GM12878 (cell line): Measurements from ENCODE around the gene SPOCK1. TPM values are rescaled to one million over a fixed set of nuclear protein-coding genes. Genes with fewer than 3 reads are reported as not detected.
"Not testable (repeated sequence)": the region's sequence is repeated elsewhere in the genome, so short reads cannot be mapped to it uniquely, and the experiment has no call there.

Experiments used
- ATAC-seq: fragments of 200-7000 bp; cut with Tn5 transposase; 3 replicates; pipeline ENCODE4 v1.9.1; 2020; ENCODE audit warnings: mild to moderate bottlenecking, moderate library complexity
- BruUV-seq: library from RNA; stranded (reverse); fragments of 400-500 nt; replicated peaks from 2 replicates; lab custom pipeline; 2021; lab: Mats Ljungman, UMichigan
- CTCF ChIA-PET: fragments of 300-600 bp; sonication (Branson Sonifier 250); formaldehyde crosslinking; extraction: SDS; loops from one replicate; lab custom pipeline; 2021; ENCODE audit warnings: inconsistent platforms; lab: Yijun Ruan, JAX
- POLR2A ChIA-PET: fragments of 350-600 bp; formaldehyde crosslinking; extraction: SDS; loops from one replicate; lab custom pipeline; 2021; ENCODE audit warnings: inconsistent platforms; lab: Charles Lee
- RAD21 ChIA-PET: fragments of 300-600 bp; sonication (Branson Sonifier 250); formaldehyde crosslinking; loops from one replicate; lab custom pipeline; 2023; ENCODE audit warnings: antibody characterized with exemption; ENCODE audit not compliant: unreplicated experiment; lab: Charles Lee
- SMC1A ChIA-PET: fragments of 300-600 bp; sonication (Branson Sonifier 250); formaldehyde crosslinking; loops from one replicate; lab custom pipeline; 2023; ENCODE audit not compliant: unreplicated experiment, uncharacterized antibody; lab: Charles Lee
- DNase-seq: peaks from one replicate; pipeline ENCODE4 v3.0.0-alpha.2; 2011; ENCODE audit warnings: low read depth, low spot score
- FAIRE-seq: peaks from 3 replicates; lab custom pipeline; 2011; peaks lifted over from hg19 to GRCh38; lab: Jason Lieb, UNC
- H2AFZ ChIP-seq: 2 replicates; pipeline ENCODE4 v1.6.0; 2011; ENCODE audit warnings: low read depth, low read length, control low read depth; ENCODE audit not compliant: control insufficient read depth
- H3K27ac ChIP-seq: 2 replicates; pipeline ENCODE4 v1.5.1; 2011; ENCODE audit warnings: control low read depth; ENCODE audit not compliant: control insufficient read depth, insufficient read depth
- H3K27me3 ChIP-seq, 2 experiments: replicated peaks in 1 of 2; 2 replicates each; pipeline versions ENCODE4 v1.6.0 to v1.6.1; 2011; ENCODE audit warnings: low read length in 1 of 2; ENCODE audit not compliant: control insufficient read depth in 2 of 2, insufficient read depth in 2 of 2
- H3K36me3 ChIP-seq, 2 experiments: 2 replicates each; pipeline ENCODE4 v1.5.1; 2011; ENCODE audit warnings: low read length in 1 of 2; ENCODE audit not compliant: control insufficient read depth in 2 of 2, insufficient read depth in 2 of 2
- H3K4me1 ChIP-seq: 2 replicates; pipeline ENCODE4 v1.6.1; 2011; ENCODE audit warnings: mild to moderate bottlenecking, low read length, moderate library complexity, mixed read lengths; ENCODE audit not compliant: control insufficient read depth, insufficient read depth
- H3K4me2 ChIP-seq: 2 replicates; pipeline ENCODE4 v1.6.0; 2011; ENCODE audit warnings: control low read depth; ENCODE audit not compliant: control insufficient read depth, insufficient read depth
- H3K4me3 ChIP-seq: fragments of 200-600 bp; sonication (generic); 2 replicates; pipeline ENCODE4 v1.5.1; 2016
- H3K79me2 ChIP-seq: 2 replicates; pipeline ENCODE4 v1.6.0; 2011; ENCODE audit warnings: low read length; ENCODE audit not compliant: control insufficient read depth, insufficient read depth
- H3K9ac ChIP-seq: 2 replicates; pipeline ENCODE4 v1.8.0; 2011; ENCODE audit warnings: low read length, control low read depth, mixed read lengths; ENCODE audit not compliant: control insufficient read depth, insufficient read depth
- H3K9me3 ChIP-seq: replicated peaks from 3 replicates; pipeline ENCODE4 v1.5.1; 2011; ENCODE audit warnings: mild to moderate bottlenecking, low read length; ENCODE audit not compliant: control insufficient read depth, insufficient read depth
- H4K20me1 ChIP-seq: 2 replicates; pipeline ENCODE4 v1.6.0; 2011; ENCODE audit not compliant: control insufficient read depth, insufficient read depth
- MTA3 ChIP-seq: IDR thresholded peaks from 2 replicates; pipeline ENCODE4 v1.6.1; 2012; ENCODE audit warnings: low read length, inconsistent platforms, borderline replicate concordance
- POLR2AphosphoS5 ChIP-seq: IDR thresholded peaks from 2 replicates; pipeline ENCODE4 v1.6.1; 2011; ENCODE audit warnings: mild to moderate bottlenecking, low read length, inconsistent platforms
- RAD21 ChIP-seq: IDR thresholded peaks from 2 replicates; pipeline ENCODE4 v1.6.1; 2011; ENCODE audit warnings: mild to moderate bottlenecking, low read depth, low read length, moderate library complexity; ENCODE audit not compliant: insufficient read depth
- SREBF2 ChIP-seq: IDR thresholded peaks from 2 replicates; pipeline ENCODE4 v1.6.1; 2012; ENCODE audit warnings: mild to moderate bottlenecking, low read length
- ZNF622 ChIP-seq: fragments of 450-650 bp; IDR thresholded peaks from 2 replicates; pipeline ENCODE4 v1.6.1; 2017; ENCODE audit warnings: mild to moderate bottlenecking, inconsistent platforms
- WGBS: methylation state at CpG from one replicate; pipeline ENCODE4 v1.1.6; 2016; ENCODE audit warnings: low lambda C conversion rate; ENCODE audit not compliant: insufficient replicate concordance, insufficient coverage; ENCODE audit errors: missing lambda C conversion rate; 5-methylcytosine and 5-hydroxymethylcytosine counted together
- in situ Hi-C: fragments of 300-500 bp; cut with MboI; formaldehyde crosslinking; loops from 9 replicates; pipeline ENCODE4 v1.14.3; 2018; ENCODE audit warnings: mixed read lengths
- intact Hi-C: fragments of 100-400 bp; cut with micrococcal nuclease; formaldehyde crosslinking; loops from one replicate; pipeline ENCODE4 v1.14.2; 2022; ENCODE audit not compliant: unreplicated experiment
- polyA plus RNA-seq, 11 experiments: library from polyadenylated mRNA; depleted of rRNA in 4 of 11; unstranded in 6 of 11; stranded (reverse) in 5 of 11; fragments of >200 nt; fragmentation: Nextera tagmentation in 4 of 11; fragmentation: Illumina TruSeq in 1 of 11; extraction: Ambion mirVana in 4 of 11; extraction: Trizol in 1 of 11; gene quantifications; 1 replicate in 1 of 11; 2 replicates in 10 of 11; pipeline versions ENCODE4 v1.2.1 to v1.2.3, GENCODE V29; 2011 to 2016; ENCODE audit warnings: inconsistent platforms in 2 of 11, missing spikeins in 2 of 11, low read depth in 1 of 11
- total RNA-seq, 4 experiments: library from RNA; depleted of rRNA in 3 of 4; stranded (reverse); fragments of >200 nt in 3 of 4; fragmentation: Illumina TruSeq in 1 of 4; extraction: Trizol in 1 of 4; gene quantifications; 2 replicates each; pipeline versions ENCODE4 v1.2.1 to v1.2.3, GENCODE V29; 2013 to 2021
- TF ChIP-seq, protein P1 (sequence below): IDR thresholded peaks from 2 replicates; pipeline ENCODE4 v1.6.1; 2012; ENCODE audit warnings: low read length, inconsistent platforms
- TF ChIP-seq, protein P2 (sequence below): IDR thresholded peaks from 2 replicates; pipeline ENCODE4 v1.6.1; 2011; ENCODE audit warnings: low read depth, mild to moderate bottlenecking, low read length, moderate library complexity, borderline replicate concordance; ENCODE audit errors: extremely low read depth
- TF ChIP-seq, protein P3 (sequence below): IDR thresholded peaks from 2 replicates; pipeline ENCODE4 v1.6.1; 2011; ENCODE audit warnings: low read depth, low read length, improper control_type of control experiment, borderline replicate concordance
- TF ChIP-seq, protein P4 (sequence below): fragments of 450-650 bp; conservative IDR thresholded peaks from 2 replicates; pipeline ENCODE4 v1.6.1; 2017; ENCODE audit warnings: mild to moderate bottlenecking, moderate library complexity

Gene SPOCK1
- total and polyA plus RNA-seq, 10 of the 15 experiments (the other 5 are each of a cell fraction or from before 2014, with no cell fraction given), result 0.06 to 0.68 (median 0.25) TPM; not detected in 3

DNA sequence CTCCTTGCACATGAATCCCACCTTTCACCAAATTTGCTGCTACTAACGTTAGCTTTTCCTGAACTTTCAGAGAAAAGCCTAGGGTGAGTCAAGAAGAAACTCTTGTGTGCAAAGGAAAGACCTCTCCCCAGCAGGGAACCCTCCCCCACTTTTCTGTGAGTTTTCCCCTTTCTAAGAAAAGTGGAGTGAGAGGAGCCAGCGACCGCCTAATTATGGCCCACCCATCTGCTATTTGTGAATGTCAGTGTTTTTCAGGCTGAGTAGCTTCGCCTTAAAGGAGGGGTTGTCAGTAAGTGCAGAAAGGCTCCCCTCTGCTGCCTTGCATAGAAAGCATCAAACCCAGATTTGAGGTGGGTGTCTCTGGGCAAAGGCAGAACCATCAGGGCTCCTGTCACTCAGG is 46.8 kb upstream of the SPOCK1 start (continued):
- TF ChIP-seq, protein P1, sequence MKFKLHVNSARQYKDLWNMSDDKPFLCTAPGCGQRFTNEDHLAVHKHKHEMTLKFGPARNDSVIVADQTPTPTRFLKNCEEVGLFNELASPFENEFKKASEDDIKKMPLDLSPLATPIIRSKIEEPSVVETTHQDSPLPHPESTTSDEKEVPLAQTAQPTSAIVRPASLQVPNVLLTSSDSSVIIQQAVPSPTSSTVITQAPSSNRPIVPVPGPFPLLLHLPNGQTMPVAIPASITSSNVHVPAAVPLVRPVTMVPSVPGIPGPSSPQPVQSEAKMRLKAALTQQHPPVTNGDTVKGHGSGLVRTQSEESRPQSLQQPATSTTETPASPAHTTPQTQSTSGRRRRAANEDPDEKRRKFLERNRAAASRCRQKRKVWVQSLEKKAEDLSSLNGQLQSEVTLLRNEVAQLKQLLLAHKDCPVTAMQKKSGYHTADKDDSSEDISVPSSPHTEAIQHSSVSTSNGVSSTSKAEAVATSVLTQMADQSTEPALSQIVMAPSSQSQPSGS, result no peak
- TF ChIP-seq, protein P2, sequence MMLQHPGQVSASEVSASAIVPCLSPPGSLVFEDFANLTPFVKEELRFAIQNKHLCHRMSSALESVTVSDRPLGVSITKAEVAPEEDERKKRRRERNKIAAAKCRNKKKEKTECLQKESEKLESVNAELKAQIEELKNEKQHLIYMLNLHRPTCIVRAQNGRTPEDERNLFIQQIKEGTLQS, result no peak
- TF ChIP-seq ZNF622 (no peak), MTA3 (no peak), RAD21 (no peak), POLR2AphosphoS5 (no peak), SREBF2 (no peak)
- TF ChIP-seq, protein P3, sequence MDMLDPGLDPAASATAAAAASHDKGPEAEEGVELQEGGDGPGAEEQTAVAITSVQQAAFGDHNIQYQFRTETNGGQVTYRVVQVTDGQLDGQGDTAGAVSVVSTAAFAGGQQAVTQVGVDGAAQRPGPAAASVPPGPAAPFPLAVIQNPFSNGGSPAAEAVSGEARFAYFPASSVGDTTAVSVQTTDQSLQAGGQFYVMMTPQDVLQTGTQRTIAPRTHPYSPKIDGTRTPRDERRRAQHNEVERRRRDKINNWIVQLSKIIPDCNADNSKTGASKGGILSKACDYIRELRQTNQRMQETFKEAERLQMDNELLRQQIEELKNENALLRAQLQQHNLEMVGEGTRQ, result no peak
- TF ChIP-seq, protein P4, sequence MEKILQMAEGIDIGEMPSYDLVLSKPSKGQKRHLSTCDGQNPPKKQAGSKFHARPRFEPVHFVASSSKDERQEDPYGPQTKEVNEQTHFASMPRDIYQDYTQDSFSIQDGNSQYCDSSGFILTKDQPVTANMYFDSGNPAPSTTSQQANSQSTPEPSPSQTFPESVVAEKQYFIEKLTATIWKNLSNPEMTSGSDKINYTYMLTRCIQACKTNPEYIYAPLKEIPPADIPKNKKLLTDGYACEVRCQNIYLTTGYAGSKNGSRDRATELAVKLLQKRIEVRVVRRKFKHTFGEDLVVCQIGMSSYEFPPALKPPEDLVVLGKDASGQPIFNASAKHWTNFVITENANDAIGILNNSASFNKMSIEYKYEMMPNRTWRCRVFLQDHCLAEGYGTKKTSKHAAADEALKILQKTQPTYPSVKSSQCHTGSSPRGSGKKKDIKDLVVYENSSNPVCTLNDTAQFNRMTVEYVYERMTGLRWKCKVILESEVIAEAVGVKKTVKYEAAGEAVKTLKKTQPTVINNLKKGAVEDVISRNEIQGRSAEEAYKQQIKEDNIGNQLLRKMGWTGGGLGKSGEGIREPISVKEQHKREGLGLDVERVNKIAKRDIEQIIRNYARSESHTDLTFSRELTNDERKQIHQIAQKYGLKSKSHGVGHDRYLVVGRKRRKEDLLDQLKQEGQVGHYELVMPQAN, result no peak

DNA sequence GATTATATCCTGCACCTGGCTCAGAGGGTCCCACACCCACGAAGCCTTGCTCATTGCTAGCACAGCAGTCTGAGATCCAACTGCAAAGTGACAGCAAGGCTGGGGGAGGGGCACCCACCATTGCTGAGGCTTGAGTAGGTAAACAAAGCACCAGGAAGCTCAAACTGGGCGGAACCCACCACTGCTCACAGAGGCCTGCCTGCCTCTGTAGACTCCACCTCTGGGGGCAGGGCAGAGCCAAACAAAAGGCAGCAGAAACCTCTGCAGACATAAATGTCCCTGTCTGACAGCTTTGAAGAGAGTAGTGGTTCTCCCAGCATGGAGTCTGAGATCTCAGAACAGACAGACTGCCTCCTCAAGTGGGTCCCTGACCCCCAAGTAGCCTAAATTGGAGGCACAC is 36.3 kb upstream of the SPOCK1 start:
- H3K9me3 ChIP-seq, FAIRE-seq, H3K36me3 ChIP-seq, RAD21 ChIA-PET, CTCF ChIA-PET, H4K20me1 ChIP-seq, ATAC-seq, H3K4me2 ChIP-seq, H3K27ac ChIP-seq, H3K27me3 ChIP-seq, H3K9ac ChIP-seq, H2AFZ ChIP-seq, H3K79me2 ChIP-seq, POLR2A ChIA-PET, BruUV-seq, DNase-seq, H3K4me3 ChIP-seq, SMC1A ChIA-PET, intact Hi-C loops, in situ Hi-C loops, H3K4me1 ChIP-seq: not testable (repeated sequence)
- 0% methylated on average over 2 of the region's 2 CpGs for WGBS
